HG02852 (cell line): ENCODE measurements around the gene SEMA6B.

Experiments
- ATAC-seq: cut with Tn5 transposase; IDR thresholded peaks from one replicate; pipeline ENCODE4 v1.9.1; 2021; ENCODE audit warnings: mild to moderate bottlenecking, moderate library complexity; ENCODE audit not compliant: unreplicated experiment

The SEMA6B gene

GRCh38 chr19:4512070-4512469 is 47.4 kb downstream of the SEMA6B start:
- ATAC-seq, result no peak

- ATAC-seq, result no peak
Observed at GRCh38 chr19:4511300-4512054, 48.0 kb downstream of the SEMA6B start.

- ATAC-seq, result no peak
Observed at GRCh38 chr19:4510435-4511255, 48.8 kb downstream of the SEMA6B start.

GRCh38 chr19:4508698-4509097 is 50.8 kb downstream of the SEMA6B start:
- ATAC-seq, result no peak

- ATAC-seq, result no peak
Observed at GRCh38 chr19:4507804-4508203, 51.7 kb downstream of the SEMA6B start.

- ATAC-seq, result no peak
Observed at GRCh38 chr19:4507150-4507452, 52.4 kb downstream of the SEMA6B start.

GRCh38 chr19:4506449-4507149 is 52.9 kb downstream of the SEMA6B start:
- no peak for ATAC-seq

- no peak for ATAC-seq
Observed at GRCh38 chr19:4505570-4506448, 53.7 kb downstream of the SEMA6B start.

- ATAC-seq, result no peak
Observed at GRCh38 chr19:4504891-4505569, 54.5 kb downstream of the SEMA6B start.

GRCh38 chr19:4504297-4504701 is 55.2 kb downstream of the SEMA6B start:
- no peak for ATAC-seq

- ATAC-seq, result no peak
Observed at GRCh38 chr19:4503825-4504170, 55.7 kb downstream of the SEMA6B start.

GRCh38 chr19:4503132-4503824 is 56.2 kb downstream of the SEMA6B start:
- ATAC-seq, result no peak

GRCh38 chr19:4502282-4503131 is 57.0 kb downstream of the SEMA6B start:
- no peak for ATAC-seq

GRCh38 chr19:4501691-4502090 is 57.8 kb downstream of the SEMA6B start:
- no peak for ATAC-seq

GRCh38 chr19:4500841-4501591 is 58.5 kb downstream of the SEMA6B start:
- no peak for ATAC-seq

GRCh38 chr19:4499855-4500254 is 59.6 kb downstream of the SEMA6B start:
- no peak for ATAC-seq

GRCh38 chr19:4499318-4499717 is 60.2 kb downstream of the SEMA6B start:
- ATAC-seq, result no peak

- no peak for ATAC-seq
Observed at GRCh38 chr19:4498694-4499093, 60.8 kb downstream of the SEMA6B start.
